CD4-positive, alpha-beta memory T cell (primary cell): Measurements from ENCODE around the gene CNTN1. TPM values are rescaled to one million over a fixed set of nuclear protein-coding genes. Genes with fewer than 3 reads are reported as not detected.

ENCODE experiments used
- CTCF ChIA-PET: fragments of 350-600 bp; sonication (Branson Sonifier 250); formaldehyde crosslinking; loops from one replicate; lab custom pipeline; 2021; ENCODE audit warnings: inconsistent platforms; ENCODE audit not compliant: partially characterized antibody; lab: Charles Lee
- POLR2A ChIA-PET: fragments of 350-600 bp; sonication (Branson Sonifier 250); formaldehyde crosslinking; loops from one replicate; lab custom pipeline; 2021; ENCODE audit not compliant: partially characterized antibody; lab: Charles Lee
- DNase-seq, 5 donors: peaks; one replicate each; pipeline versions ENCODE4 v3.0.0 to v3.0.0-alpha.2; 2020 to 2022; ENCODE audit warnings: mixed read lengths in 1 of 5
- H3K27ac ChIP-seq: one replicate; pipeline ENCODE4 v1.7.0; 2013; ENCODE audit warnings: low read depth, low read length
- H3K27me3 ChIP-seq: 2 replicates; pipeline ENCODE4 v1.7.0; 2013; ENCODE audit warnings: mild to moderate bottlenecking, low read length, moderate library complexity; ENCODE audit not compliant: insufficient read depth
- H3K36me3 ChIP-seq: 2 replicates; pipeline ENCODE4 v1.7.0; 2013; ENCODE audit warnings: mild to moderate bottlenecking, low read length, moderate library complexity; ENCODE audit not compliant: insufficient read depth
- H3K4me1 ChIP-seq: 2 replicates; pipeline ENCODE4 v1.7.0; 2013; ENCODE audit warnings: mild to moderate bottlenecking, low read length, moderate library complexity; ENCODE audit not compliant: insufficient read depth
- H3K4me3 ChIP-seq, 2 donors: one replicate each; pipeline ENCODE4 v1.7.0; 2013; ENCODE audit warnings: low read length in 2 of 2, mild to moderate bottlenecking in 1 of 2
- H3K9me3 ChIP-seq, 2 donors: one replicate each; pipeline ENCODE4 v1.7.0; 2013; ENCODE audit warnings: low read length in 2 of 2, control low read depth in 1 of 2; ENCODE audit not compliant: control insufficient read depth in 1 of 2
- H3K27ac Mint-ChIP-seq, 7 donors: one replicate each; pipeline ENCODE4 v1.8.0; 2020 to 2021; ENCODE audit warnings: mixed read lengths in 7 of 7, mild to moderate bottlenecking in 6 of 7, inconsistent platforms in 3 of 7, moderate library complexity in 3 of 7
- H3K27me3 Mint-ChIP-seq, 2 donors: one replicate each; pipeline ENCODE4 v1.8.0; 2020 to 2021; ENCODE audit warnings: mixed read lengths in 2 of 2
- H3K36me3 Mint-ChIP-seq, 2 donors: one replicate each; pipeline ENCODE4 v1.8.0; 2020 to 2021; ENCODE audit warnings: mixed read lengths in 2 of 2, inconsistent platforms in 1 of 2, mild to moderate bottlenecking in 1 of 2
- H3K4me1 Mint-ChIP-seq, 4 donors: one replicate each; pipeline ENCODE4 v1.8.0; 2020 to 2021; ENCODE audit warnings: mixed read lengths in 4 of 4, mild to moderate bottlenecking in 1 of 4
- H3K4me3 Mint-ChIP-seq, 8 donors: one replicate each; pipeline ENCODE4 v1.8.0; 2020 to 2021; ENCODE audit warnings: mixed read lengths in 8 of 8, mild to moderate bottlenecking in 7 of 8, moderate library complexity in 6 of 8, inconsistent platforms in 3 of 8
- H3K9me3 Mint-ChIP-seq, 8 donors: one replicate each; pipeline ENCODE4 v1.8.0; 2020 to 2021; ENCODE audit warnings: mixed read lengths in 8 of 8, mild to moderate bottlenecking in 5 of 8, inconsistent platforms in 3 of 8, moderate library complexity in 1 of 8
- intact Hi-C: fragments of 100-400 bp; cut with micrococcal nuclease; formaldehyde crosslinking; loops from one replicate; pipeline ENCODE4 v1.15.1; 2023
- polyA plus RNA-seq, 2 donors: library from polyadenylated mRNA; unstranded; fragments of 300-500 nt; fragmentation: Illumina TruSeq; gene quantifications; one replicate each; pipeline ENCODE4 v1.2.3, GENCODE V29; 2021
- total RNA-seq, 2 experiments: library from RNA; stranded (reverse); gene quantifications; one replicate each; pipeline ENCODE4 v1.2.3, GENCODE V29; 2021

CNTN1 gene
- total and polyA plus RNA-seq, 4 experiments from 2014 or later: not detected

- Mint-ChIP-seq H3K27me3 (no peaks in the 10 kb centered on the region), H3K4me1 (no peaks in the 10 kb centered on the region), H3K27ac (no peak overlapping the region), H3K9me3 (peaks cover 0 to 4% (median 0%) of the 10 kb centered on the region in 8 donors), H3K36me3 (no peaks in the 10 kb centered on the region), H3K4me3 (no peak overlapping the region)
- Histone ChIP-seq H3K9me3 (no peaks in the 10 kb centered on the region), H3K4me1 (no peaks in the 10 kb centered on the region), H3K36me3 (no peaks in the 10 kb centered on the region), H3K4me3 (no peak overlapping the region), H3K27me3 (no peaks in the 10 kb centered on the region), H3K27ac (no peak overlapping the region)
- no peak for DNase-seq
- intact Hi-C loops: no loop called here
- ChIA-PET CTCF (no interaction called here), POLR2A (no interaction called here)
Measured at GRCh38 chr12:41018010-41018409, 325.8 kb downstream of the CNTN1 start.

GRCh38 chr12:41019461-41019860, 327.2 kb downstream of the CNTN1 start:
- DNase-seq: no peak
- H3K4me3 ChIP-seq: no peak overlapping the region
- Mint-ChIP-seq H3K27ac (no peak overlapping the region), H3K9me3 (peaks cover 0 to 4% (median 0%) of the 10 kb centered on the region in 8 donors), H3K27me3 (no peaks in the 10 kb centered on the region), H3K4me3 (no peak overlapping the region), H3K36me3 (no peaks in the 10 kb centered on the region), H3K4me1 (no peaks in the 10 kb centered on the region)
- intact Hi-C loops: no loop called here
- ChIA-PET CTCF (no interaction called here), POLR2A (no interaction called here)
- H3K27ac ChIP-seq: no peak overlapping the region
- H3K9me3 ChIP-seq: no peaks in the 10 kb centered on the region
- H3K4me1 ChIP-seq: no peaks in the 10 kb centered on the region
- H3K36me3 ChIP-seq: no peaks in the 10 kb centered on the region
- H3K27me3 ChIP-seq: no peaks in the 10 kb centered on the region

DNA sequence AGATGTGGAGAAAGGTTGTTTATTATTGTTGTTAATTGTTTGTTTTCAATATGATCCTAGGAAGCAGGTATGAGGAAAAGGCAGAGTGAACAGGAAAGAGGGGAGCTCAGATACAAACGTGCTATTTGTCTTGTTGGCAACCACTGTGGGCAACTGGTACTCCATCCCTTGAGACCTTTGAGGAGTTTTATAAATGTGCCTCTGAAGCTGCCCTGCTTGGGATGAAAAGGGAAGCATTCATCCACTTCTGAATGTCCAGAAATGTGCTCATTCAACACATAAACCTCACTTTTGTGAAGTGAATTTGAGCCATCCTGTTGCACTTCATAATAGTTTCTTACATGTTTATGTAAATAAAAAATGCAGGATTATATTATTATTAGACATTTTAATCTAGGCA, 331.6 kb downstream of the CNTN1 start:
- no peaks in the 10 kb centered on the region for H3K27me3 Mint-ChIP-seq
- ChIA-PET CTCF (no interaction called here), POLR2A (no interaction called here)
- no peaks in the 10 kb centered on the region for H3K4me1 Mint-ChIP-seq
- Histone ChIP-seq H3K4me3 (no peak overlapping the region), H3K4me1 (no peaks in the 10 kb centered on the region), H3K9me3 (no peaks in the 10 kb centered on the region), H3K27me3 (no peaks in the 10 kb centered on the region), H3K27ac (no peak overlapping the region), H3K36me3 (no peaks in the 10 kb centered on the region)
- DNase-seq: no peak
- peaks cover 0 to 2% (median 0%) of the 10 kb centered on the region in 8 donors for H3K9me3 Mint-ChIP-seq
- intact Hi-C loops: no loop called here
- H3K36me3 Mint-ChIP-seq: no peaks in the 10 kb centered on the region
- H3K27ac Mint-ChIP-seq: no peak overlapping the region
- H3K4me3 Mint-ChIP-seq: no peak overlapping the region

DNA sequence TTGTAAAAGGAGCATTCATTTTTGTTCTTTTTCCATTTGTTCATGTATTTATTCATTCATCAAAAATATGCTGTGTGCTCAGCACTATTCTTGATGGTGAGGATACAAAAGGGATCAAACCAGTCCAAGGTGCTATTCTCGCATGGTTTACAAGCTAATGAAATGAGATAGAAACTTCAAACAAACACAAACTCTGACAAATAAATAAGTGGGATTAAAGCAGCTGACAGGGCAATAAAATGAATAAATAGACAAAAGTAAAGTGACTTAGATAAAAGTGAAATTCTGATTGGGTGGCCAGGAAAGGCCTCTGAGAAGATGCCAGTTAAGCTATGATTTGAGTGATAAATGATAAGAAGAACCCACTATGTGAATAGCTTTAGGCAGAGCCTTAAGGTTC, 333.9 kb downstream of the CNTN1 start:
- Mint-ChIP-seq H3K9me3 (peaks cover 0 to 2% (median 0%) of the 10 kb centered on the region in 8 donors), H3K4me1 (no peaks in the 10 kb centered on the region), H3K36me3 (no peaks in the 10 kb centered on the region), H3K27me3 (no peaks in the 10 kb centered on the region), H3K4me3 (no peak overlapping the region), H3K27ac (no peak overlapping the region)
- POLR2A ChIA-PET: no interaction called here
- DNase-seq: no peak
- Histone ChIP-seq H3K27ac (no peak overlapping the region), H3K9me3 (no peaks in the 10 kb centered on the region), H3K4me1 (no peaks in the 10 kb centered on the region), H3K27me3 (no peaks in the 10 kb centered on the region), H3K36me3 (no peaks in the 10 kb centered on the region), H3K4me3 (no peak overlapping the region)
- CTCF ChIA-PET: no interaction called here
- intact Hi-C loops: no loop called here

DNA sequence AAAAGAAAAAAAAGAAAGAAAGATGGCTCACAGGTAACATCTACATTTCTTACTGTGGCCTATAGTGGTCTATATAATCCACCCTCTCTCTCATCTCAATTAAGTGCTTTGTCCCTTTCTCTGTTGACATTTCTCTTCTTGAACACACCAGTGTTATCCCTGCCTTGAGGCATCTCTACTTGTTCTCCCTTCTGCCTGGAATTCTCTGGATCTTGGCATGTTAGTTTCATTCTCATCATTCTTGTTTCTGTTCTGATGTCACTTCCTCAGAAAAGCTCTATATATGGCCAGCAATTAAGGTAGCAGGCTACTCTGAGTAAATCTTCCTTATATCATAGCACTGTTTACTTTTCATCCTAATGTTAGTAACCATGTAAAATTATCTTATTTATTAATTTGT, 340.1 kb downstream of the CNTN1 start:
- H3K4me3 Mint-ChIP-seq: no peak overlapping the region
- intact Hi-C loops: no loop called here
- peaks cover 0 to 6% (median 0%) of the 10 kb centered on the region in 8 donors for H3K9me3 Mint-ChIP-seq
- no peak overlapping the region for H3K27ac Mint-ChIP-seq
- ChIA-PET CTCF (no interaction called here), POLR2A (no interaction called here)
- H3K36me3 Mint-ChIP-seq: no peaks in the 10 kb centered on the region
- H3K9me3 ChIP-seq: no peaks in the 10 kb centered on the region
- H3K27me3 Mint-ChIP-seq: no peaks in the 10 kb centered on the region
- H3K27ac ChIP-seq: no peak overlapping the region
- H3K4me3 ChIP-seq: no peak overlapping the region
- no peak for DNase-seq
- H3K36me3 ChIP-seq: no peaks in the 10 kb centered on the region
- H3K27me3 ChIP-seq: no peaks in the 10 kb centered on the region
- no peaks in the 10 kb centered on the region for H3K4me1 ChIP-seq
- H3K4me1 Mint-ChIP-seq: no peaks in the 10 kb centered on the region

DNA sequence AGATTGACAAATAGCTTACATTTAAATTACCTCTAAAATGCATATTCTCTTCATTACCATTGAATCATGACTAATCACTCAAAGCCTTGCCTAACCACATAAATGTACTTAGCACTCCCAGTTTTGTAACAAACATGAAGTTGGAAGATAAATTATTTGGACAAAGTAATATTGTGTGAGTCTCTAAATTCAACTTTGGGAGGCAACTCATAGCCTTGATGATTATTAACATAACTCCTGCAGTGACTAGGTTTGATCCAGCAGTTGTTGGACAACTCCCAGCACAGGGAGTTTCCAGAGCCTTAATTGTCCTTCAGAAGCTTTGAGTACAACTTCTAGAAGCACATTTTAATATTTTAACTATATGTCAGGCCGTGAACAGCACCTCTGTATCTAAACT, 342.4 kb downstream of the CNTN1 start:
- no peaks in the 10 kb centered on the region for H3K27me3 ChIP-seq
- no peak overlapping the region for H3K4me3 ChIP-seq
- POLR2A ChIA-PET: no interaction called here
- Mint-ChIP-seq H3K9me3 (peaks cover 0 to 4% (median 0%) of the 10 kb centered on the region in 8 donors), H3K36me3 (no peaks in the 10 kb centered on the region), H3K4me3 (no peak overlapping the region), H3K27me3 (no peaks in the 10 kb centered on the region), H3K4me1 (no peaks in the 10 kb centered on the region), H3K27ac (no peak overlapping the region)
- no peak for DNase-seq
- no peak overlapping the region for H3K27ac ChIP-seq
- intact Hi-C loops: no loop called here
- no peaks in the 10 kb centered on the region for H3K4me1 ChIP-seq
- CTCF ChIA-PET: no interaction called here
- no peaks in the 10 kb centered on the region for H3K9me3 ChIP-seq
- no peaks in the 10 kb centered on the region for H3K36me3 ChIP-seq

GRCh38 chr12:41039461-41039860, 347.2 kb downstream of the CNTN1 start:
- no peak for DNase-seq
- no peak overlapping the region for H3K4me3 Mint-ChIP-seq

DNA sequence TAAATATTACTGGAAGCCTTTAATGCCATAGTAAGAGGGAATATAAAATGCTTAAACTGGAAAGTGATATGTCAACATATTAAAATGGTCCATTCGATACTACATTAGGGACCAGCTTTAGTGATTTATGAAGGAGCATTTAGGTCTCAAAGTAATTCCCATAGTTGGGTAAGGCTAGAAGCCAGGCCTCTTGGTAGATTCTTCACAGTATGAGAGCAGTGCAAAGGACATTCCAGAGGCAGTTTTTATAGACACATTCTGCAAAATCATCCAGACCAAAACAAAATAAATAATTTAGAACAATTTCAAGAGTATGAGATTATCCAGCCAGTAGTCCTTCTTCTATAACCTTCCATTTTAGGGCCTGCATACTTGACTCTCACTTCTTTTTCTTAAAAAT, 353.3 kb downstream of the CNTN1 start:
- Mint-ChIP-seq H3K27me3 (no peaks in the 10 kb centered on the region), H3K4me1 (no peaks in the 10 kb centered on the region), H3K4me3 (no peak overlapping the region), H3K27ac (no peak overlapping the region), H3K9me3 (peaks cover 0 to 2% (median 0%) of the 10 kb centered on the region in 8 donors), H3K36me3 (no peaks in the 10 kb centered on the region)
- no peaks in the 10 kb centered on the region for H3K9me3 ChIP-seq
- H3K4me3 ChIP-seq: no peak overlapping the region
- DNase-seq: no peak
- POLR2A ChIA-PET: no interaction called here
- CTCF ChIA-PET: no interaction called here
- H3K27ac ChIP-seq: no peak overlapping the region
- no peaks in the 10 kb centered on the region for H3K27me3 ChIP-seq
- no peaks in the 10 kb centered on the region for H3K4me1 ChIP-seq
- no peaks in the 10 kb centered on the region for H3K36me3 ChIP-seq
- intact Hi-C loops: no loop called here

More at GRCh38 chr12:41039461-41039860, 347.2 kb downstream of the CNTN1 start:
- no peaks in the 10 kb centered on the region for H3K36me3 Mint-ChIP-seq
- no peaks in the 10 kb centered on the region for H3K36me3 ChIP-seq
- no peak overlapping the region for H3K4me3 ChIP-seq
- H3K27me3 ChIP-seq: no peaks in the 10 kb centered on the region
- ChIA-PET POLR2A (no interaction called here), CTCF (no interaction called here)
- intact Hi-C loops: no loop called here
- H3K9me3 Mint-ChIP-seq: peaks cover 0 to 3% (median under 1%) of the 10 kb centered on the region in 8 donors
- H3K27ac ChIP-seq: no peak overlapping the region
- H3K9me3 ChIP-seq: no peaks in the 10 kb centered on the region
- H3K4me1 ChIP-seq: no peaks in the 10 kb centered on the region
- H3K4me1 Mint-ChIP-seq: no peaks in the 10 kb centered on the region
- no peaks in the 10 kb centered on the region for H3K27me3 Mint-ChIP-seq
- no peak overlapping the region for H3K27ac Mint-ChIP-seq
